Effector CD4-positive, alpha-beta T cell (primary cell): ENCODE data around the gene CXCL11.
"Not testable (repeated sequence)": the region's sequence is repeated elsewhere in the genome, so short reads cannot be mapped to it uniquely, and the experiment has no call there.

Source experiments
- DNase-seq: peaks from one replicate; pipeline ENCODE4 v3.0.0-alpha.2; 2020

Gene CXCL11

GRCh38 chr4:76000279-76000678, 35.6 kb downstream of the CXCL11 start:
- DNase-seq: no peak

GRCh38 chr4:75998525-75999147, 37.2 kb downstream of the CXCL11 start:
- DNase-seq: not testable (repeated sequence)

GRCh38 chr4:75997946-75998345, 37.9 kb downstream of the CXCL11 start:
- no peak for DNase-seq

DNA sequence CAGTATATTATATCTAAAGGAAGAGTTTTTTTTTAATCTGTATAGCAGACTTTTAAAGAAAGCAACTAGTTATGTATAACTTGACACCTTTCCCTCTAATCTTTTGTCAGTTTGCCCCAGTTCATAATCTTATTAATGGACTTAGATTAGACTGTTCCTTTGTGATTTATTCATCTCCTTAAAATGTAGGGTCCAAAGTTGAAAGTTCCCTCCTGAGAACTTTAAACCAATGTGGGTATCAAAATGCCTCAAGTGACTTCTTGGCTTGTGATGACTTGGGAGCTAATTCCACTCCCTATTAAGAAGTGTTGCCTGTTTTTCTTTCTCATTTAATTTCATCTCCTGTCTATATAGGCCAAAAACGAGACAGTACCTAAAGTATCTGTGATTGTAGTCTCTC, 38.8 kb downstream of the CXCL11 start:
- no peak for DNase-seq

GRCh38 chr4:75995727-75996126, 40.1 kb downstream of the CXCL11 start:
- no peak for DNase-seq

- DNase-seq: no peak
Observed at GRCh38 chr4:75992462-75992861, 43.4 kb downstream of the CXCL11 start.

DNA sequence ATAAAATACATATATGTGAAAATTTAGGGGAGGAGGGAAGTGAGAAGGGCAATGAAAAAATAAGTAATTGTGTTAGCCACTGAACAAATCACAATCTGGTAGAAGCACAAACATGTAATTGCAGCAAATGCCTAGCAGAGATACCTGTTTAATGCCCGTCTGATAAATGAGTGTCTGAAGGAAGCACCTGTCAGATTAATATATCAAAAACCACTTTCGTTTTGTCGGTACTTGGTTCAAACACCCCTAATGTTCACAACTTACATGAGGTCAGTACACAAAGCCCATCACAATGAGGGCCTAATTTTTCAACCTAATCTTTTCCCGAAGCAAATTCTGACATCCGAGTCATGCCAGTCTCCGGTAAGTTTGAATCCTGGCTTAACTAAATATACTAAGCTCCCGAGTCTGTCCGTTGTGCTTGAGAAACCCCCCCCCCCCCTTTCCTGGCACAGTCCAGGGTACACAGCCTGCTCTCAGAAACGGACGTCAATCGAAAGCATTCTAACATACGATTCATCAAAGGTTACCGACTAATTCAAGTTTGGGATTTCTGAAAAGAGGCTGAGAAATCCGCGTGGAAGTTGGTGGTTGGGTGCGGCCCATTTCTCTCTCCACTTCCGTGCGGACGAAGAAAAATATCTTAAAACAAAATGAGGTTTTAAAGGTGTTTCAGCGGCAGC, 45.9 kb downstream of the CXCL11 start:
- DNase-seq: no peak

DNA sequence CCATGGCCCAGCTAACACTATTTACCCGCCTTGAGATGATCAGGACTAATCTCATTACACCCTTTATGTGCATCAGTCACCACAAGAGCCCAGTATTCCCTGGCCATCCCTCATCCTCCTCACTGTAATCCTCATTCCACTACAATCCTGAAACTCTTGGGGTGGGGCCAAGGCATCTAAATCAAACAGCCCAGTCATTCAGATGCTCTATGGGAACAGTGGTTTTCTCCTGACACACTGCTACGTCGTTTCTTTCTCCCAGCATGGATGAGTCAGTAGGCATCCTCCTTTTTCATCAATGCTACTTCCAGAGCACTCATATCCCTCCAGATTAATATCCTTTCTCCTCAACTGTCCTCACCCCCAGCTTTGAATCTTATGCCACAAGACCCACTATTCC, 50.8 kb downstream of the CXCL11 start:
- DNase-seq: no peak
